HEK293 (cell line): ENCODE measurements around the gene TRIM46.
A peak's percentile ranks its signal among the peaks of the same experiment; 100 is the strongest.

Experiments used
- CTCF ChIP-seq: fragments of 450-650 bp; formaldehyde crosslinking; IDR thresholded peaks from 2 replicates; pipeline ENCODE4 v1.5.1; 2016; ENCODE audit warnings: missing biosample characterization, missing genetic modification characterization
- ZNF501 ChIP-seq: fragments of 450-650 bp; formaldehyde crosslinking; IDR thresholded peaks from 2 replicates; pipeline ENCODE4 v1.5.1; 2016; ENCODE audit warnings: missing biosample characterization, missing genetic modification characterization
- ZNF510 ChIP-seq: fragments of 450-650 bp; formaldehyde crosslinking; IDR thresholded peaks from 2 replicates; pipeline ENCODE4 v1.5.1; 2018; ENCODE audit warnings: mild to moderate bottlenecking, missing genetic modification characterization, missing biosample characterization; ENCODE audit not compliant: insufficient replicate concordance
- ZNF629 ChIP-seq: fragments of 450-650 bp; formaldehyde crosslinking; IDR thresholded peaks from 2 replicates; pipeline ENCODE4 v1.5.1; 2017; ENCODE audit warnings: missing biosample characterization, missing genetic modification characterization

- TF ChIP-seq ZNF629, result no peak
- TF ChIP-seq ZNF501, result 0 out of 2 replicates have a peak, but pooled peaks have one; percentile 63
- peak; percentile 92 for TF ChIP-seq CTCF (tag by site-specific recombination)
- TF ChIP-seq ZNF510 (tag by site-specific recombination), result no peak
Measured at GRCh38 chr1:155167166-155168104, 6.2 kb upstream of the TRIM46 start.
